OCI-LY1 (cell line): ENCODE results near the gene SLC22A23.

ENCODE experiments used
- H2AFZ ChIP-seq: fragments of 200-600 bp; sonication (generic), shearing (Covaris generic); 2 replicates; pipeline ENCODE4 v1.6.0; 2014; ENCODE audit warnings: antibody characterized with exemption, mild to moderate bottlenecking, low read length
- H3F3A ChIP-seq: fragments of 200-600 bp; sonication (generic), shearing (Covaris generic); 2 replicates; pipeline ENCODE4 v1.6.0; 2014; ENCODE audit warnings: mild to moderate bottlenecking, antibody characterized with exemption, low read length, moderate library complexity; ENCODE audit not compliant: insufficient read depth
- H3K27ac ChIP-seq: fragments of 200-600 bp; sonication (generic); 2 replicates; pipeline ENCODE4 v1.5.1; 2014; ENCODE audit warnings: low read length, mixed run types, mild to moderate bottlenecking, low read depth; ENCODE audit not compliant: poor library complexity, severe bottlenecking
- H3K27me3 ChIP-seq: fragments of 200-600 bp; sonication (generic); 2 replicates; pipeline ENCODE4 v1.6.0; 2014; ENCODE audit warnings: antibody characterized with exemption, mild to moderate bottlenecking, low read length, moderate library complexity; ENCODE audit not compliant: insufficient read depth
- H3K36me3 ChIP-seq: fragments of 200-600 bp; sonication (generic); 2 replicates; pipeline ENCODE4 v1.6.1; 2014; ENCODE audit warnings: mild to moderate bottlenecking, antibody characterized with exemption, low read length, moderate library complexity, mixed read lengths; ENCODE audit not compliant: insufficient read depth
- H3K4me1 ChIP-seq: fragments of 200-600 bp; sonication (generic); 2 replicates; pipeline ENCODE4 v1.5.1; 2014; ENCODE audit warnings: mild to moderate bottlenecking, low read length, moderate library complexity; ENCODE audit not compliant: insufficient read depth, severe bottlenecking
- H3K4me2 ChIP-seq: fragments of 200-600 bp; sonication (generic), shearing (Covaris generic); 2 replicates; pipeline ENCODE4 v1.6.1; 2014; ENCODE audit warnings: low read length
- H3K4me3 ChIP-seq: fragments of 200-600 bp; sonication (generic); 2 replicates; pipeline ENCODE4 v1.5.1; 2014; ENCODE audit warnings: low read length, low read depth, mild to moderate bottlenecking, mixed read lengths; ENCODE audit not compliant: poor library complexity, severe bottlenecking
- H3K79me2 ChIP-seq: fragments of 200-600 bp; shearing (Covaris generic); 2 replicates; pipeline ENCODE4 v1.6.1; 2016; ENCODE audit warnings: mixed run types, low read length, mixed read lengths; ENCODE audit not compliant: insufficient read depth
- H3K9ac ChIP-seq: fragments of 200-600 bp; sonication (generic), shearing (Covaris generic); 2 replicates; pipeline ENCODE4 v1.6.1; 2014; ENCODE audit warnings: mild to moderate bottlenecking, low read length, mixed read lengths
- H3K9me2 ChIP-seq: fragments of 200-600 bp; sonication (generic), shearing (Covaris generic); 2 replicates; pipeline ENCODE4 v1.6.1; 2014; ENCODE audit warnings: low read depth, mild to moderate bottlenecking, low read length, mixed read lengths
- H3K9me3 ChIP-seq: fragments of 200-600 bp; shearing (Covaris generic); 2 replicates; pipeline ENCODE4 v1.6.1; 2014; ENCODE audit warnings: low read length, mixed read lengths
- H4K20me1 ChIP-seq: fragments of 200-600 bp; sonication (generic), shearing (Covaris generic); 2 replicates; pipeline ENCODE4 v1.6.0; 2016; ENCODE audit warnings: mild to moderate bottlenecking, low read length; ENCODE audit not compliant: insufficient read depth
- EZH2 ChIP-seq: fragments of 200-600 bp; sonication (generic), shearing (Covaris generic); IDR thresholded peaks from 2 replicates; pipeline ENCODE4 v1.8.0; 2017; ENCODE audit warnings: borderline replicate concordance, mixed run types, mild to moderate bottlenecking, antibody characterized with exemption, low read length, moderate library complexity, mixed read lengths
- TF ChIP-seq, protein P1 (sequence below): fragments of 200-600 bp; sonication (generic), shearing (Covaris generic); IDR thresholded peaks from 2 replicates; pipeline ENCODE4 v1.5.1; 2017; ENCODE audit warnings: mild to moderate bottlenecking, antibody characterized with exemption, low read length, moderate library complexity, mixed read lengths

The SLC22A23 gene

DNA sequence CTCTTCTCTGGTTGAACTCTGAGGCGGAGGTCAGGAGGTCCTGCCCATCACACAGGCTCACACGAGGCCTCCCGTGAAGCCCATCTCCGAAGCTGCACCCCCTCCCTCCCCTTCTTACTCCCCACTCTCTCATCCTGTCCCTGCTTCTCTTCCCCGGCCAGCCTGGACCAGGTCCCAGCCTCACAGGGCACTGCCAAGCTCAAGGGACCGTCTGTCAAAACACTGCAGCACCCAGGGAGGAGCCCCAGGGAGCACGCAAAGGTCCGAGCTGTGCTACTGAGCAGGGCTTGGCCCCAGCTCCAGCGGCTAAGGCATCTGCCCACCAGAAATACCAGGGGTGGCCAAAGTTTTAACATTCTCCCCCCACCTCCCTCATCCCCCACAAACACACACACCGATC, 128.1 kb downstream of the SLC22A23 start:
- H3K36me3 ChIP-seq: no peaks in the 10 kb centered on the region
- TF ChIP-seq, protein P1, sequence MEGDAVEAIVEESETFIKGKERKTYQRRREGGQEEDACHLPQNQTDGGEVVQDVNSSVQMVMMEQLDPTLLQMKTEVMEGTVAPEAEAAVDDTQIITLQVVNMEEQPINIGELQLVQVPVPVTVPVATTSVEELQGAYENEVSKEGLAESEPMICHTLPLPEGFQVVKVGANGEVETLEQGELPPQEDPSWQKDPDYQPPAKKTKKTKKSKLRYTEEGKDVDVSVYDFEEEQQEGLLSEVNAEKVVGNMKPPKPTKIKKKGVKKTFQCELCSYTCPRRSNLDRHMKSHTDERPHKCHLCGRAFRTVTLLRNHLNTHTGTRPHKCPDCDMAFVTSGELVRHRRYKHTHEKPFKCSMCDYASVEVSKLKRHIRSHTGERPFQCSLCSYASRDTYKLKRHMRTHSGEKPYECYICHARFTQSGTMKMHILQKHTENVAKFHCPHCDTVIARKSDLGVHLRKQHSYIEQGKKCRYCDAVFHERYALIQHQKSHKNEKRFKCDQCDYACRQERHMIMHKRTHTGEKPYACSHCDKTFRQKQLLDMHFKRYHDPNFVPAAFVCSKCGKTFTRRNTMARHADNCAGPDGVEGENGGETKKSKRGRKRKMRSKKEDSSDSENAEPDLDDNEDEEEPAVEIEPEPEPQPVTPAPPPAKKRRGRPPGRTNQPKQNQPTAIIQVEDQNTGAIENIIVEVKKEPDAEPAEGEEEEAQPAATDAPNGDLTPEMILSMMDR: no peak
- TF ChIP-seq EZH2: no peak
- H2AFZ ChIP-seq: no peak overlapping the region
- peaks cover 6% of the 10 kb centered on the region for H3K27me3 ChIP-seq
- no peaks in the 10 kb centered on the region for H3K9me2 ChIP-seq
- no peak overlapping the region for H3K27ac ChIP-seq
- no peaks in the 10 kb centered on the region for H4K20me1 ChIP-seq
- no peaks in the 10 kb centered on the region for H3K4me1 ChIP-seq
- H3K9me3 ChIP-seq: no peaks in the 10 kb centered on the region
- H3K4me2 ChIP-seq: no peak overlapping the region
- no peaks in the 10 kb centered on the region for H3F3A ChIP-seq
- H3K9ac ChIP-seq: no peak overlapping the region
- no peak overlapping the region for H3K4me3 ChIP-seq
- no peaks in the 10 kb centered on the region for H3K79me2 ChIP-seq

DNA sequence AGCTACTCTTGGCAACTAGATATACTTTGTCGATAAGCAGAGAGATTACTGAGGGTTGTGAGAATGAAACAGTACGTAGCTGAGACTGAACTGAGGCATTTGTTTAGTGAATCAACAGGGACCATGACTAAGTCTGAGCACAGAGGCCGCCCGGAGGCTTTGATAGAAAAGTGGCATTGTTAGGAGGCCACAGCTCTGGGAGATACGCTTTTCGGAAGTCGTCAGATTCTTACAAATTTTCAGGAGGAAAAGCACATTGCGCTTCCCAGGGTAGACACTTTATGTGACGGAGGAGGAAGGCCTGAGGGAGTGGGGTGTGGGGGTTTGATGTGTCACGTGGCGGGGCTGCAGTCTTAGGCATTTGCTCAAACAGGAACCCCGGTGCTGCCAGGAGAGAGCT, 128.7 kb downstream of the SLC22A23 start:
- TF ChIP-seq, protein P1: no peak
- no peak for TF ChIP-seq EZH2
- H3K4me2 ChIP-seq: no peak overlapping the region

DNA sequence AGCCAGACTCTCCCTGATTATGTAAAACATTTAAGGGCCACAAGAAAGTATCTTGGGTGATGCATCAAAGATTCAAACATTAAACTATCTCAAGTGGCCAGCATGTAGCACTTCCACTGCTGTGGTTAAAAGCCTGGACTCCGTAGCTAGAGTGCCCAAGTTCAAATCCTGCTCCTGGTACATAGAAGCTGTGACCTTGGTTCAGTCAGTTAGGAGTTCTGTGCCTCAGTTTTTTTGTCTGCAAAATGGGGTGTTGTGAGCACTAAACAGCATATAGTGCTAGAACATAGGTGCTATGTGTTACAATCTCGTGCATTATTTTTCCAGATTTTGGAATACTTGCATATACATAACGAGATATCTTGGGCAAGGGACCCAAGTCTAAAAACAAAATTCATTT, 129.4 kb downstream of the SLC22A23 start:
- no peak overlapping the region for H3K4me2 ChIP-seq
- H3F3A ChIP-seq: no peaks in the 10 kb centered on the region
- no peak overlapping the region for H3K4me3 ChIP-seq
- H3K27ac ChIP-seq: no peak overlapping the region
- H3K9ac ChIP-seq: no peak overlapping the region
- H3K9me2 ChIP-seq: no peaks in the 10 kb centered on the region
- H3K79me2 ChIP-seq: no peaks in the 10 kb centered on the region
- no peak overlapping the region for H2AFZ ChIP-seq
- H3K4me1 ChIP-seq: no peaks in the 10 kb centered on the region
- H4K20me1 ChIP-seq: no peaks in the 10 kb centered on the region
- no peaks in the 10 kb centered on the region for H3K36me3 ChIP-seq
- no peaks in the 10 kb centered on the region for H3K9me3 ChIP-seq
- TF ChIP-seq, protein P1: no peak
- no peak for TF ChIP-seq EZH2
- peaks cover 6% of the 10 kb centered on the region for H3K27me3 ChIP-seq

More for the DNA sequence above, 128.7 kb downstream of the SLC22A23 start:
- no peaks in the 10 kb centered on the region for H3K9me2 ChIP-seq
- no peaks in the 10 kb centered on the region for H3K36me3 ChIP-seq
- no peak overlapping the region for H3K4me3 ChIP-seq
- no peaks in the 10 kb centered on the region for H4K20me1 ChIP-seq
- no peak overlapping the region for H3K9ac ChIP-seq
- H3K27me3 ChIP-seq: peaks cover 6% of the 10 kb centered on the region
- no peak overlapping the region for H2AFZ ChIP-seq
- H3K4me1 ChIP-seq: no peaks in the 10 kb centered on the region
- H3K79me2 ChIP-seq: no peaks in the 10 kb centered on the region
- H3K9me3 ChIP-seq: no peaks in the 10 kb centered on the region
- no peaks in the 10 kb centered on the region for H3F3A ChIP-seq
- H3K27ac ChIP-seq: no peak overlapping the region
